Hepatocyte (in vitro differentiated cells): ENCODE results near the gene ZFC3H1. TPM values are rescaled to one million over a fixed set of nuclear protein-coding genes. Genes with fewer than 3 reads are reported as not detected.

Source experiments
- DNase-seq: peaks from one replicate; pipeline ENCODE4 v3.0.0-alpha.2; 2016; ENCODE audit warnings: low spot score
- H2AFZ ChIP-seq: fragments of 200-600 bp; sonication (generic); 2 replicates; pipeline ENCODE4 v1.6.0; 2016; ENCODE audit warnings: antibody characterized with exemption, mild to moderate bottlenecking
- H3K27ac ChIP-seq: fragments of 200-600 bp; sonication (generic); 2 replicates; pipeline ENCODE4 v1.5.1; 2016; ENCODE audit warnings: mild to moderate bottlenecking
- H3K27me3 ChIP-seq: fragments of 200-600 bp; sonication (generic); 2 replicates; pipeline ENCODE4 v1.6.1; 2016
- H3K36me3 ChIP-seq: fragments of 200-600 bp; sonication (generic); replicated peaks from 2 replicates; pipeline ENCODE4 v1.5.1; 2016; ENCODE audit warnings: low read depth; ENCODE audit not compliant: insufficient read depth
- H3K4me1 ChIP-seq: fragments of 200-600 bp; sonication (generic); 2 replicates; pipeline ENCODE4 v1.5.1; 2016; ENCODE audit warnings: mild to moderate bottlenecking, moderate library complexity; ENCODE audit not compliant: insufficient read depth
- H3K4me2 ChIP-seq: fragments of 200-600 bp; sonication (generic); 2 replicates; pipeline ENCODE4 v1.6.0; 2016
- H3K4me3 ChIP-seq: fragments of 200-600 bp; sonication (generic); 2 replicates; pipeline ENCODE4 v1.5.1; 2016; ENCODE audit warnings: mild to moderate bottlenecking
- H3K79me2 ChIP-seq: fragments of 200-600 bp; sonication (generic); 2 replicates; pipeline ENCODE4 v1.6.0; 2017; ENCODE audit warnings: mild to moderate bottlenecking
- H3K9me2 ChIP-seq: fragments of 200-600 bp; sonication (generic); replicated peaks from 2 replicates; pipeline ENCODE4 v1.6.0; 2017; ENCODE audit warnings: mild to moderate bottlenecking; ENCODE audit not compliant: insufficient read depth
- H3K9me3 ChIP-seq: fragments of 200-600 bp; sonication (generic); 2 replicates; pipeline ENCODE4 v1.5.1; 2016; ENCODE audit warnings: low read depth, mild to moderate bottlenecking
- H4K20me1 ChIP-seq: fragments of 200-600 bp; sonication (generic); 2 replicates; pipeline ENCODE4 v1.6.0; 2016; ENCODE audit warnings: mild to moderate bottlenecking; ENCODE audit not compliant: insufficient read depth, poor library complexity, severe bottlenecking
- CTCF ChIP-seq: fragments of 200-600 bp; sonication (generic); IDR thresholded peaks from 2 replicates; pipeline ENCODE4 v1.5.1; 2016; ENCODE audit warnings: antibody characterized with exemption, mild to moderate bottlenecking; ENCODE audit not compliant: poor library complexity
- EZH2 ChIP-seq: fragments of 200-600 bp; sonication (generic); IDR thresholded peaks from 2 replicates; pipeline ENCODE4 v1.6.1; 2016; ENCODE audit warnings: antibody characterized with exemption, mild to moderate bottlenecking, borderline replicate concordance
- EZH2phosphoT487 ChIP-seq: fragments of 200-600 bp; sonication (generic); IDR thresholded peaks from one replicate; pipeline ENCODE4 v1.6.1; 2018; ENCODE audit warnings: antibody characterized with exemption, mild to moderate bottlenecking, low read depth, moderate library complexity; ENCODE audit not compliant: unreplicated experiment, severe bottlenecking
- WGBS: methylation state at CpG from one replicate; pipeline ENCODE4 v1.1.6; 2016; ENCODE audit warnings: low lambda C conversion rate; ENCODE audit errors: missing lambda C conversion rate; 5-methylcytosine and 5-hydroxymethylcytosine counted together
- polyA plus RNA-seq: library from polyadenylated mRNA; unstranded; fragments of >200 nt; fragmentation: Nextera tagmentation; extraction: Ambion mirVana; gene quantifications from 2 replicates; pipeline ENCODE4 v1.2.1, GENCODE V29; 2016
- total RNA-seq: library from RNA; depleted of rRNA; stranded (reverse); fragments of >200 nt; gene quantifications from 2 replicates; pipeline ENCODE4 v1.2.3, GENCODE V29; 2014

Gene ZFC3H1
- total and polyA plus RNA-seq, 2 experiments from 2014 or later, result 28.0 to 48.6 TPM

DNA sequence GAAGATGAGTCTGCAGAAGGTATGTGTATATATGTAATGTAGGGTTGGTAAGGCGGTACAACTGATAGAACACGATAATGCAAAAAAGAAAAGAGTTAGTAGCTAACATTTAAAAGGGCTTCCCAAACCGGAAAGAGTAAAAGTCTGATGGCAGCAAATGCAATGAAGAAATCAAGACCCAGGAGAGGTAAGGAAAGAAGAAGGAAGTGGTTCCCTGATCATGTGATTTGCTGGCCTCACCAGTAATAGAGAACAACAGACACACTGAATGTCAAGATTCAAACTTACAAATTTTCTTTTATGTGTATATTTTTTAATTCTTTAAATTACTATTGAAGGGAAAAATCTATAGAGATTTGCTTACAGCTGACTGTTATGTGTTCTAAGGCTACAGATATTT, 18.4 kb downstream of the ZFC3H1 start:
- Histone ChIP-seq H3K9me3 (no peaks in the 10 kb centered on the region), H3K4me1 (no peaks in the 10 kb centered on the region), H3K4me3 (no peak overlapping the region), H2AFZ (no peak overlapping the region), H3K4me2 (no peak overlapping the region), H3K27ac (no peak overlapping the region), H3K36me3 (peaks cover 5% of the 10 kb centered on the region), H3K79me2 (peaks cover 50% of the 10 kb centered on the region), H3K27me3 (no peaks in the 10 kb centered on the region), H3K9me2 (no peaks in the 10 kb centered on the region), H4K20me1 (peaks cover 15% of the 10 kb centered on the region)
- WGBS, result 95% methylated on average over 3 of the region's 3 CpGs
- TF ChIP-seq EZH2, result no peak
- no peak for TF ChIP-seq EZH2phosphoT487
- TF ChIP-seq CTCF, result no peak
- no peak for DNase-seq

- no peaks in the 10 kb centered on the region for H3K27me3 ChIP-seq
- 61% methylated on average over 2 of the region's 2 CpGs for WGBS
- H3K27ac ChIP-seq, result no peak overlapping the region
- H3K9me2 ChIP-seq, result no peaks in the 10 kb centered on the region
- H3K4me3 ChIP-seq, result no peak overlapping the region
- TF ChIP-seq EZH2phosphoT487 (no peak), EZH2 (no peak), CTCF (no peak)
- H3K9me3 ChIP-seq, result no peaks in the 10 kb centered on the region
- H3K4me1 ChIP-seq, result no peaks in the 10 kb centered on the region
- H3K36me3 ChIP-seq, result peaks cover 5% of the 10 kb centered on the region
- H3K79me2 ChIP-seq, result peaks cover 29% of the 10 kb centered on the region
- no peak overlapping the region for H2AFZ ChIP-seq
- no peak for DNase-seq
- H4K20me1 ChIP-seq, result peaks cover 9% of the 10 kb centered on the region
- no peak overlapping the region for H3K4me2 ChIP-seq
Measured at GRCh38 chr12:71642264-71642663, 21.4 kb downstream of the ZFC3H1 start.

GRCh38 chr12:71641390-71641789, 22.3 kb downstream of the ZFC3H1 start:
- no peak for TF ChIP-seq CTCF
- TF ChIP-seq EZH2, result no peak
- no peak for TF ChIP-seq EZH2phosphoT487
- 86% methylated on average over 2 of the region's 2 CpGs for WGBS
- Histone ChIP-seq H3K9me2 (no peaks in the 10 kb centered on the region), H3K9me3 (no peaks in the 10 kb centered on the region), H2AFZ (no peak overlapping the region), H3K79me2 (peaks cover 22% of the 10 kb centered on the region), H3K4me1 (no peaks in the 10 kb centered on the region), H3K27ac (no peak overlapping the region), H3K4me2 (no peak overlapping the region), H4K20me1 (peaks cover under 1% of the 10 kb centered on the region), H3K27me3 (no peaks in the 10 kb centered on the region), H3K4me3 (no peak overlapping the region), H3K36me3 (peaks cover 5% of the 10 kb centered on the region)
- DNase-seq, result no peak

DNA sequence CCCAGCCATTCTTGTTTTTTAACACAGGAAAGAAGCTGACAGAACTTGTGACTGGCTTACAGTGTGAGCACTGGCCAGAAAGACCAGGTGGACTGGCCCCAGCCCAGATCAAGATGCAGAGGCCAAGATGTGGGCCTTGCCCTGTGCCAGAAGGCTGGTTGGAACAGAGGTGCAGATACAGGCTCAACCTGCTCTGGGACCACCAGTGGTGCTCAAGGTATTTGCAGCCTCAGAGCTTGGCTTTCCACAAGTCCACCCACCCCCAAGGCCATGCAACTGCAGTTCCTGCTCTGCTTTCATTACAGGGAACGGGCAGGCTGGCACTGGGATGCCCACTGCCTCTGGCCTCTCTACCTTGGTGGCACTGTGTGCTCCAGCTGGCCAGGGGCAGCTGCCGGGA, 23.3 kb downstream of the ZFC3H1 start:
- no peak overlapping the region for H2AFZ ChIP-seq
- H3K9me2 ChIP-seq, result no peaks in the 10 kb centered on the region
- H3K27me3 ChIP-seq, result no peaks in the 10 kb centered on the region
- H3K79me2 ChIP-seq, result peaks cover 20% of the 10 kb centered on the region
- no peak for DNase-seq
- no peak overlapping the region for H3K4me3 ChIP-seq
- no peaks in the 10 kb centered on the region for H3K4me1 ChIP-seq
- no peak for TF ChIP-seq CTCF
- no peak for TF ChIP-seq EZH2
- TF ChIP-seq EZH2phosphoT487, result no peak
- H3K27ac ChIP-seq, result no peak overlapping the region
- H3K36me3 ChIP-seq, result peaks cover 5% of the 10 kb centered on the region
- no peaks in the 10 kb centered on the region for H3K9me3 ChIP-seq
- H3K4me2 ChIP-seq, result no peak overlapping the region
- H4K20me1 ChIP-seq, result no peaks in the 10 kb centered on the region
- WGBS, result 98% methylated on average over 2 of the region's 2 CpGs
